ACC112 (cell line): ENCODE data around the gene LRP1B.

Experiments used
- H2AFZ ChIP-seq: fragments of 200-600 bp; sonication (generic); one replicate; pipeline ENCODE4 v1.6.0; 2017; ENCODE audit warnings: antibody characterized with exemption, low read length; ENCODE audit not compliant: unreplicated experiment
- H3K27ac ChIP-seq: fragments of 200-600 bp; sonication (generic); 2 replicates; pipeline ENCODE4 v1.5.1; 2014; ENCODE audit warnings: low read depth, mild to moderate bottlenecking, antibody characterized with exemption, low read length, moderate library complexity
- H3K27me3 ChIP-seq: fragments of 200-600 bp; sonication (generic); 2 replicates; pipeline ENCODE4 v1.6.1; 2014; ENCODE audit warnings: mild to moderate bottlenecking, antibody characterized with exemption, low read length, moderate library complexity, mixed read lengths; ENCODE audit not compliant: insufficient read depth
- H3K36me3 ChIP-seq: fragments of 200-600 bp; sonication (generic); 2 replicates; pipeline ENCODE4 v1.6.1; 2016; ENCODE audit warnings: mild to moderate bottlenecking, antibody characterized with exemption, low read length, moderate library complexity, mixed read lengths; ENCODE audit not compliant: insufficient read depth
- H3K4me1 ChIP-seq: fragments of 200-600 bp; sonication (generic); one replicate; pipeline ENCODE4 v1.6.1; 2016; ENCODE audit warnings: low read length, mixed read lengths; ENCODE audit not compliant: insufficient read depth, unreplicated experiment, control insufficient read depth
- H3K4me3 ChIP-seq: fragments of 200-600 bp; sonication (generic); 2 replicates; pipeline ENCODE4 v1.5.1; 2014; ENCODE audit warnings: mild to moderate bottlenecking, low read depth, low read length
- H3K79me2 ChIP-seq: fragments of 200-600 bp; sonication (generic); one replicate; pipeline ENCODE4 v1.6.0; 2016; ENCODE audit warnings: low read length; ENCODE audit not compliant: control insufficient read depth, unreplicated experiment, insufficient read depth

The LRP1B gene

DNA sequence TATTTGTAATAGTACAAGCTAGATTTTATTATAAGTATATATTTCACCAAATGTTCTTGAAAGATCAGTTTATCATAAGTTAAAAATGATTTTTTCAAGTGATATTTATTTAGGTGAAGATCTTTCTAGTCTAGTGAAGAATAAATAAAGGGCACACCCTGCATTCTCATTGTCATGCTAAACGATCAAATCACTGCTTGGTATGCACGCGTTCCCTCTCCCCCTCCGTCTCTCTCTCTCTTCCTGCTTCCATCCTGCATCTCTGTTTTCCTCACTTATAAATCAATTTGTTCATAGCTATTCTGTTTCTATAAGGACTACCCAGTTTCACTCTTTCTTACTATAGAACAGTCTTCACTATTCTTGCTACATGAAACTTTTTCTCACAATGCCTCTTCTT, 1067.4 kb downstream of the LRP1B start:
- Histone ChIP-seq H3K4me1 (no peaks in the 10 kb centered on the region), H3K36me3 (no peaks in the 10 kb centered on the region), H3K79me2 (no peaks in the 10 kb centered on the region), H2AFZ (no peak overlapping the region), H3K4me3 (no peak overlapping the region), H3K27ac (no peak overlapping the region), H3K27me3 (no peaks in the 10 kb centered on the region)

GRCh38 chr2:141062443-141062842, 1068.4 kb downstream of the LRP1B start:
- Histone ChIP-seq H2AFZ (no peak overlapping the region), H3K4me1 (no peaks in the 10 kb centered on the region), H3K27ac (no peak overlapping the region), H3K79me2 (no peaks in the 10 kb centered on the region), H3K4me3 (no peak overlapping the region), H3K36me3 (no peaks in the 10 kb centered on the region), H3K27me3 (no peaks in the 10 kb centered on the region)

GRCh38 chr2:141062031-141062430, 1068.8 kb downstream of the LRP1B start:
- H3K79me2 ChIP-seq: no peaks in the 10 kb centered on the region
- H2AFZ ChIP-seq: no peak overlapping the region
- H3K27me3 ChIP-seq: no peaks in the 10 kb centered on the region
- no peak overlapping the region for H3K4me3 ChIP-seq
- H3K36me3 ChIP-seq: no peaks in the 10 kb centered on the region
- no peak overlapping the region for H3K27ac ChIP-seq
- H3K4me1 ChIP-seq: no peaks in the 10 kb centered on the region

DNA sequence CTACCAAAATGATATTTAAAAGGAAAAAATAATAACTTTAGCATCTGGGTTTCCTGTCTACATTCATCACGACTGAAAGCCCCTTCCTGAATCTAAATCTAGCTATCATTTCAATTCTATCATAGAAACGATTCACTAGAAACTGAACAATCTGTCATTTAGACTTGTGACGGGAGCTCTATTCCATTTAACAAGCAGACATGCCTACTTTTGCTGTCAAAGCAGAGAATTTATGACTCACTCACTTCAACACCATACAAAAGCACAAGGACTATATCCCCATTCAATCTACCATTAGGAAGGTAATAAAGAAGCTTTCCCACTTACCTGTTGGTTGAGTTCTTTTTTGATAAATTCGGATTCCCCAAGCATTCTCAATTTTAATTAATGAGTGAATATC, 1072.3 kb downstream of the LRP1B start:
- no peak overlapping the region for H2AFZ ChIP-seq
- H3K79me2 ChIP-seq: no peaks in the 10 kb centered on the region
- no peak overlapping the region for H3K27ac ChIP-seq
- no peaks in the 10 kb centered on the region for H3K36me3 ChIP-seq
- no peak overlapping the region for H3K4me3 ChIP-seq
- H3K27me3 ChIP-seq: no peaks in the 10 kb centered on the region
- peaks cover 3% of the 10 kb centered on the region for H3K4me1 ChIP-seq

- Histone ChIP-seq H2AFZ (no peak overlapping the region), H3K36me3 (no peaks in the 10 kb centered on the region), H3K4me1 (peaks cover 3% of the 10 kb centered on the region)
Observed at GRCh38 chr2:141055531-141055930, 1075.3 kb downstream of the LRP1B start.

DNA sequence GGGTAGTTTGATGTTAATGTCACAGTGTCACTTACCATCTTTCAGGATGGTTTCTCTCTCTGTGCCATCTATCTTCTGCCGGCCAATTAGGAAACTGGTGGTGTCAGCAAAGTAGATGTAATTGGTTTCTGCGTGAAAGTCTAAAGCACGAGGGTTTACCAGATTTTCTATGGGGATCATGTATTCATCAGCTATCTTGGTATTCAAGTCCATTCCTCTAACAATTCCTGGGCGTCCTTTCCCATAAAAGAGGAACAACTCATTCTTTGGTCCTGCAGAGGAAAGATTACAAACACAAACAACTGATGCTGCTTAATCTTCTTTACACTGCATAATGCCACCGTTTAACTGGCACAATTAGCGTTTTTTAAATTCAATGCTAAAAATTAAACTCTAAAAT, 1081.9 kb downstream of the LRP1B start:
- H3K36me3 ChIP-seq: no peaks in the 10 kb centered on the region
- no peaks in the 10 kb centered on the region for H3K4me1 ChIP-seq
- no peak overlapping the region for H3K27ac ChIP-seq
- no peaks in the 10 kb centered on the region for H3K79me2 ChIP-seq
- no peaks in the 10 kb centered on the region for H3K27me3 ChIP-seq
- no peak overlapping the region for H2AFZ ChIP-seq
- H3K4me3 ChIP-seq: no peak overlapping the region

More at GRCh38 chr2:141055531-141055930, 1075.3 kb downstream of the LRP1B start:
- Histone ChIP-seq H3K27me3 (no peaks in the 10 kb centered on the region), H3K4me3 (no peak overlapping the region), H3K27ac (no peak overlapping the region), H3K79me2 (no peaks in the 10 kb centered on the region)

GRCh38 chr2:141041281-141041680, 1089.5 kb downstream of the LRP1B start:
- Histone ChIP-seq H3K4me1 (no peaks in the 10 kb centered on the region), H3K4me3 (no peak overlapping the region), H3K36me3 (no peaks in the 10 kb centered on the region), H2AFZ (no peak overlapping the region), H3K79me2 (no peaks in the 10 kb centered on the region), H3K27ac (no peak overlapping the region), H3K27me3 (no peaks in the 10 kb centered on the region)

- H3K4me3 ChIP-seq: no peak overlapping the region
- H3K27ac ChIP-seq: no peak overlapping the region
- H2AFZ ChIP-seq: no peak overlapping the region
- no peaks in the 10 kb centered on the region for H3K27me3 ChIP-seq
- no peaks in the 10 kb centered on the region for H3K79me2 ChIP-seq
- H3K4me1 ChIP-seq: no peaks in the 10 kb centered on the region
- H3K36me3 ChIP-seq: no peaks in the 10 kb centered on the region
Observed at GRCh38 chr2:141038341-141038740, 1092.5 kb downstream of the LRP1B start.

DNA sequence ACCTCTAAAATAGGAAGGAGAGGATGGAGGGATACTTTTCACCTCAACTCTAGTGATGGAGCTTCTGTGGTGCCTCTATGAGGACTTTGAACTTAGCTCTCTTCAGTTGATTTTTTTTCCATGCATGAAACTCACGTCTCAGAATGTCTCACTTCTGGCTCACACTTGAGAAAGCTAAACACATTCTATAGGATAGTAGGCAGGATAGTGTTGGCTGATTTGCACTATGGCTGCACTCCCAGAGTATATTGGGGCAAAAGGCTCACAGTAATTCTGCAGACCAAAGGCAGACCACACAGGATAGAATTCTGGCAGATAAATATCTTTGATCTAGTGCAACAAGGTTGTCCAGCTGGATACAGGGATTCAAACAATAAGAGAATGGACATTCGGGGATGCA, 1093.5 kb downstream of the LRP1B start:
- Histone ChIP-seq H2AFZ (no peak overlapping the region), H3K27me3 (no peaks in the 10 kb centered on the region), H3K27ac (no peak overlapping the region), H3K4me1 (no peaks in the 10 kb centered on the region), H3K4me3 (no peak overlapping the region), H3K79me2 (no peaks in the 10 kb centered on the region), H3K36me3 (no peaks in the 10 kb centered on the region)

DNA sequence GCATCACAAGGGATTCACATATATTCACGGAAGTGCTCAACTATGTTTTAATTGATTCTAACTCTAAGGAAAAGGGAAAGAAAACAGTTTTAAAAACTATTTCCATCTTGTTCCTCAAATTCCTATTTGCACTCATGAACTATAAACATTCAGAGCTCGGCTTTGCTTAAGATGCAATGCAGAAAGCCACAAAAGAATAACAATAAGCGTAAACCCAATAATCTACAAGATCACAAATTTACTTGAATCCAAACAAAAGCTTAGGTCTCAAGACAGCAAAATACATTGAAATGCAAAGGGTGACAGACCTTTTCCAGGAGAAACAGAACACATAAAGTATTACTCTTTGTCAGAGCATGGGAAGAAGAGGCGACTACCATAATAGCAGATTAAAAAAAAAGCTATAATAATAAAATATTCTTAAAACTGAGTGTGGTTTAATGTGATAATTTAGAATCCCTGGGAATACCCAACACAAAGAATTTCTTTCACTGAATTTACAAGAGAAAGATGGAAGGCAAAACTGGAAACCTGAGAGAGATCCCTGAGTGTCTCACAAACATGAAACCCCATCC, 1094.9 kb downstream of the LRP1B start:
- Histone ChIP-seq H3K79me2 (no peaks in the 10 kb centered on the region), H2AFZ (no peak overlapping the region), H3K4me3 (no peak overlapping the region), H3K4me1 (no peaks in the 10 kb centered on the region), H3K36me3 (no peaks in the 10 kb centered on the region), H3K27me3 (no peaks in the 10 kb centered on the region), H3K27ac (no peak overlapping the region)

GRCh38 chr2:141029428-141030078, 1101.3 kb downstream of the LRP1B start:
- H3K79me2 ChIP-seq: no peaks in the 10 kb centered on the region
- H3K27me3 ChIP-seq: no peaks in the 10 kb centered on the region
- no peak overlapping the region for H3K4me3 ChIP-seq
- no peak overlapping the region for H2AFZ ChIP-seq
- no peak overlapping the region for H3K27ac ChIP-seq
- no peaks in the 10 kb centered on the region for H3K4me1 ChIP-seq
- H3K36me3 ChIP-seq: 0 out of 2 replicates have a peak, but pooled peaks cover 3% of the 10 kb centered on the region
